IMR-90 (cell line): ENCODE data around the gene LDLRAD3. TPM values are rescaled to one million over a fixed set of nuclear protein-coding genes. Genes with fewer than 3 reads are reported as not detected.

ENCODE experiments used
- ATAC-seq: fragments of 200-7000 bp; cut with Tn5 transposase; 2 replicates; pipeline ENCODE4 v1.9.1; 2020; ENCODE audit warnings: low read depth, mild to moderate bottlenecking, moderate library complexity
- BruUV-seq: library from RNA; stranded (reverse); fragments of 400-500 nt; replicated peaks from 2 replicates; lab custom pipeline; 2021; lab: Mats Ljungman, UMichigan
- CTCF ChIA-PET: fragments of 300-600 bp; formaldehyde crosslinking; extraction: SDS; loops from one replicate; lab custom pipeline; 2021; ENCODE audit warnings: antibody characterized with exemption; lab: Yijun Ruan, JAX
- POLR2A ChIA-PET: fragments of 300-600 bp; sonication (Branson Sonifier 250); formaldehyde crosslinking; loops from one replicate; lab custom pipeline; 2022; ENCODE audit warnings: antibody characterized with exemption; ENCODE audit not compliant: unreplicated experiment; lab: Charles Lee
- DNase-seq: peaks from one replicate; pipeline ENCODE4 v3.0.0; 2013
- H2AFZ ChIP-seq: replicated peaks from 2 replicates; pipeline ENCODE3; 2013; ENCODE audit warnings: low read length, mild to moderate bottlenecking; ENCODE audit not compliant: poor library complexity
- H2AK5ac ChIP-seq: 2 replicates; pipeline ENCODE4 v1.6.1; 2013; ENCODE audit warnings: low read depth, low read length, inconsistent platforms
- H2AK9ac ChIP-seq: replicated peaks from 2 replicates; pipeline ENCODE3; 2013; ENCODE audit warnings: mild to moderate bottlenecking, low read depth, low read length, moderate library complexity; ENCODE audit not compliant: poor library complexity
- H2BK120ac ChIP-seq: 2 replicates; pipeline ENCODE4 v1.6.1; 2013; ENCODE audit warnings: low read depth, low read length, inconsistent platforms
- H2BK15ac ChIP-seq: 3 replicates; pipeline ENCODE4 v1.6.1; 2013; ENCODE audit warnings: low read depth, low read length, inconsistent platforms
- H2BK20ac ChIP-seq: 2 replicates; pipeline ENCODE4 v1.6.1; 2013; ENCODE audit warnings: low read depth, mild to moderate bottlenecking, inconsistent platforms, low read length, moderate library complexity
- H2BK5ac ChIP-seq: 2 replicates; pipeline ENCODE4 v1.6.1; 2013; ENCODE audit warnings: mild to moderate bottlenecking, low read depth, low read length, inconsistent platforms; ENCODE audit not compliant: poor library complexity, severe bottlenecking
- H3K14ac ChIP-seq: replicated peaks from 2 replicates; pipeline ENCODE4 v1.6.1; 2013; ENCODE audit warnings: low read depth, low read length, inconsistent platforms
- H3K18ac ChIP-seq: 2 replicates; pipeline ENCODE4 v1.6.1; 2013; ENCODE audit warnings: low read depth, low read length, control low read depth
- H3K23ac ChIP-seq: 2 replicates; pipeline ENCODE4 v1.6.1; 2013; ENCODE audit warnings: low read depth, low read length, inconsistent platforms
- H3K27ac ChIP-seq: 2 replicates; pipeline ENCODE4 v1.5.1; 2013; ENCODE audit warnings: mild to moderate bottlenecking, control low read depth, low read length; ENCODE audit not compliant: insufficient read depth
- H3K27me3 ChIP-seq: 2 replicates; pipeline ENCODE4 v1.6.1; 2013; ENCODE audit warnings: low read length; ENCODE audit not compliant: control insufficient read depth, insufficient read depth
- H3K36me3 ChIP-seq: 2 replicates; pipeline ENCODE4 v1.6.1; 2013; ENCODE audit warnings: low read length, mixed read lengths; ENCODE audit not compliant: control insufficient read depth, insufficient read depth
- H3K4ac ChIP-seq: 2 replicates; pipeline ENCODE4 v1.6.1; 2013; ENCODE audit warnings: low read depth, low read length, inconsistent platforms
- H3K4me1 ChIP-seq: 2 replicates; pipeline ENCODE4 v1.6.1; 2013; ENCODE audit warnings: low read length, mixed read lengths; ENCODE audit not compliant: control insufficient read depth, insufficient read depth
- H3K4me2 ChIP-seq: 2 replicates; pipeline ENCODE4 v1.6.1; 2013; ENCODE audit warnings: low read depth, mild to moderate bottlenecking, control low read depth, low read length, moderate library complexity
- H3K4me3 ChIP-seq: 2 replicates; pipeline ENCODE4 v1.5.1; 2013; ENCODE audit warnings: low read depth, mild to moderate bottlenecking, control low read depth, low read length, moderate library complexity; ENCODE audit not compliant: insufficient read depth
- H3K56ac ChIP-seq: 2 replicates; pipeline ENCODE4 v1.6.1; 2013; ENCODE audit warnings: low read length, inconsistent platforms; ENCODE audit not compliant: insufficient read depth; ENCODE audit errors: extremely low read depth
- H3K79me1 ChIP-seq, 2 experiments: 2 replicates each; pipeline ENCODE4 v1.6.1; 2013; ENCODE audit warnings: low read length in 2 of 2, inconsistent platforms in 1 of 2, low read depth in 1 of 2
- H3K9ac ChIP-seq: 2 replicates; pipeline ENCODE4 v1.6.1; 2013; ENCODE audit warnings: low read depth, low read length, control low read depth
- H3K9me1 ChIP-seq: 2 replicates; pipeline ENCODE4 v1.6.1; 2013; ENCODE audit warnings: low read length, inconsistent platforms; ENCODE audit not compliant: insufficient read depth
- H3K9me3 ChIP-seq: 2 replicates; pipeline ENCODE4 v1.6.1; 2013; ENCODE audit warnings: low read length; ENCODE audit not compliant: control insufficient read depth, insufficient read depth
- H4K20me1 ChIP-seq: 2 replicates; pipeline ENCODE4 v1.6.1; 2013; ENCODE audit warnings: low read length, inconsistent platforms; ENCODE audit not compliant: insufficient read depth
- H4K5ac ChIP-seq: 2 replicates; pipeline ENCODE4 v1.6.1; 2013; ENCODE audit warnings: mild to moderate bottlenecking, low read depth, low read length, control low read depth
- H4K8ac ChIP-seq, 2 experiments: 2 replicates each; pipeline ENCODE4 v1.6.1; 2013; ENCODE audit warnings: low read depth in 2 of 2, low read length in 2 of 2, control low read depth in 1 of 2, inconsistent platforms in 1 of 2
- H4K91ac ChIP-seq: 2 replicates; pipeline ENCODE4 v1.6.1; 2013; ENCODE audit warnings: low read depth, low read length, inconsistent platforms; ENCODE audit not compliant: insufficient read depth
- BHLHE40 ChIP-seq: fragments of 150-350 bp; IDR thresholded peaks from 2 replicates; pipeline ENCODE4 v1.6.1; 2016; ENCODE audit warnings: mild to moderate bottlenecking, low read depth, low read length
- CHD1 ChIP-seq: IDR thresholded peaks from 2 replicates; pipeline ENCODE4 v1.6.1; 2012; ENCODE audit warnings: low read depth, low read length, improper control_type of control experiment
- FOS ChIP-seq: fragments of 150-350 bp; IDR thresholded peaks from 2 replicates; pipeline ENCODE4 v1.6.1; 2016; ENCODE audit warnings: low read depth, low read length
- MAFK ChIP-seq: IDR thresholded peaks from 2 replicates; pipeline ENCODE4 v1.6.1; 2012; ENCODE audit warnings: low read depth, low read length, improper control_type of control experiment
- MAZ ChIP-seq: IDR thresholded peaks from 2 replicates; pipeline ENCODE4 v1.6.1; 2012; ENCODE audit warnings: low read depth, mild to moderate bottlenecking, low read length, improper control_type of control experiment, moderate library complexity, borderline replicate concordance
- MXI1 ChIP-seq: IDR thresholded peaks from 2 replicates; pipeline ENCODE4 v1.6.1; 2012; ENCODE audit warnings: low read depth, mild to moderate bottlenecking, low read length, moderate library complexity, borderline replicate concordance
- NFE2L2 ChIP-seq: fragments of 150-350 bp; IDR thresholded peaks from 2 replicates; pipeline ENCODE4 v1.6.1; 2016; ENCODE audit warnings: low read depth, mild to moderate bottlenecking, low read length
- POLR2A ChIP-seq: IDR thresholded peaks from 2 replicates; pipeline ENCODE4 v1.6.1; 2012; ENCODE audit warnings: mild to moderate bottlenecking, low read depth, low read length
- RAD21 ChIP-seq: IDR thresholded peaks from 2 replicates; pipeline ENCODE4 v1.6.1; 2012; ENCODE audit warnings: low read length, improper control_type of control experiment
- RCOR1 ChIP-seq: IDR thresholded peaks from 2 replicates; pipeline ENCODE4 v1.6.1; 2012; ENCODE audit warnings: mild to moderate bottlenecking, low read length, improper control_type of control experiment; ENCODE audit not compliant: insufficient replicate concordance
- RFX5 ChIP-seq: IDR thresholded peaks from 2 replicates; pipeline ENCODE4 v1.8.0; 2012; ENCODE audit warnings: low read depth, mild to moderate bottlenecking, low read length, moderate library complexity
- SMC3 ChIP-seq: fragments of 150-350 bp; IDR thresholded peaks from 2 replicates; pipeline ENCODE4 v1.6.1; 2016; ENCODE audit warnings: low read depth, mild to moderate bottlenecking, antibody characterized with exemption, low read length, moderate library complexity
- WGBS, 2 experiments: methylation state at CpG; one replicate each; pipeline versions ENCODE4 v1.1.5 to v1.1.7; 2013; ENCODE audit warnings: missing lambda C conversion rate in 2 of 2; ENCODE audit not compliant: insufficient read length in 1 of 2; ENCODE audit errors: extremely low coverage in 2 of 2; 5-methylcytosine and 5-hydroxymethylcytosine counted together
- dilution Hi-C: fragments of 300-500 bp; cut with HindIII; formaldehyde crosslinking; loops from one replicate; pipeline ENCODE4 v1.14.3; 2018; ENCODE audit warnings: low sequenced_read_pairs; ENCODE audit not compliant: unreplicated experiment
- in situ Hi-C: fragments of 300-500 bp; cut with MboI; formaldehyde crosslinking; loops from 3 replicates; pipeline ENCODE4 v1.14.3; 2019; ENCODE audit warnings: low sequenced_read_pairs, inconsistent platforms, mixed read lengths
- intact Hi-C: fragments of 100-400 bp; cut with micrococcal nuclease; formaldehyde crosslinking; loops from 2 replicates; pipeline ENCODE4 v1.10.0; 2022
- polyA plus RNA-seq, 3 experiments: library from polyadenylated mRNA; depleted of rRNA; stranded (reverse); fragments of >200 nt; gene quantifications; 2 replicates each; pipeline ENCODE4 v1.2.3, GENCODE V29; 2012; ENCODE audit warnings: low replicate concordance in 1 of 3
- total RNA-seq: library from RNA; depleted of rRNA; stranded (reverse); fragments of >200 nt; gene quantifications from 2 replicates; pipeline ENCODE4 v1.2.3, GENCODE V29; 2012
- TF ChIP-seq, protein P1 (sequence below): conservative IDR thresholded peaks from 2 replicates; pipeline ENCODE4 v1.5.1; 2012; ENCODE audit warnings: mild to moderate bottlenecking, low read depth, low read length, improper control_type of control experiment

The LDLRAD3 gene
- total and polyA plus RNA-seq, 2 of the 4 experiments (the other 2 are of a cell fraction), result 2.7 to 6.4 TPM

DNA sequence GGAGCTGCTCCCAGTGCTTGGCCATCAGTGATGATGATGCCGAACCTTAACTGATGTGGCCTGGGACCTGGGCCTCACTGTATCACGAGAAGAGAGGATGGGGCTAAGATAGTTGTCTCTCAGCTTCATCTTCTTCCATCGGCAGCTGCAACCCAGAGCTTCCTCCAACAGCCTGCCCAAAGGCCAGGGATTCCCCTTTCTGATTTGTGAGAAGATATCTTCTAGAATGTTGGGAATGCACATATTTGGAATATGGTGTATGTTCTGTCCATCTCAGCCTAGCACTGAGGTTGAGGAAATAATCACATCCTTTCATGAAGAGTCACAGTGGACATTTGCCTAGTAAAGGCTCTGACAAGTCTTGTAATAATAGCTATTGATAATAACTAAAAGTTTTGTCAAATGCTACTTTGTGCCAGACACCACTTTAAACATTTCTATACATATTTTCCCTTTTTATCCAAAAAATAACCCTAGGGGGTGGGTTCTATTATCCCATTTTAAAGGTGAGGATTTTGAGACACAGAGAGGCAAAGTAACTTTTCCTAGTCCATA, 272.3 kb downstream of the LDLRAD3 start:
- no peak overlapping the region for H2BK15ac ChIP-seq
- in situ Hi-C loops (no loop called here), dilution Hi-C loops (no loop called here), intact Hi-C loops (no loop called here)
- no peak overlapping the region for H3K4me2 ChIP-seq
- DNase-seq (peak; percentile 9), ATAC-seq (peak; percentile 35; the same call in 1 of the 2 replicates)
- H3K27ac ChIP-seq, result no peak overlapping the region
- no peaks in the 10 kb centered on the region for H3K9me1 ChIP-seq
- whole genome bisulfite sequencing, 2 experiments, result no CpG with 5 or more reads among the region's 3 CpGs
- H3K9me3 ChIP-seq, result peaks cover 3% of the 10 kb centered on the region; the same call in 1 of the 2 replicates
- no peak overlapping the region for H3K14ac ChIP-seq
- no peak overlapping the region for H2BK120ac ChIP-seq
- no peak overlapping the region for H3K4ac ChIP-seq
- no peaks in the 10 kb centered on the region for H3K79me1 ChIP-seq
- no peak overlapping the region for H3K56ac ChIP-seq
- no peak overlapping the region for H3K23ac ChIP-seq
- no peak overlapping the region for H2AK9ac ChIP-seq
- no peaks in the 10 kb centered on the region for H4K20me1 ChIP-seq
- ChIA-PET CTCF (interaction anchor here (1.2 kb wide), 1 partner anchor 30 kb away, joined by 3 read pairs; no protein-coding TSS in a partner anchor), POLR2A (no interaction called here)
- no peaks in the 10 kb centered on the region for H3K36me3 ChIP-seq
- H4K5ac ChIP-seq, result no peak overlapping the region
- no peak overlapping the region for H4K91ac ChIP-seq
- H2AK5ac ChIP-seq, result no peak overlapping the region
- no peak overlapping the region for H2BK20ac ChIP-seq
- no peaks in the 10 kb centered on the region for H3K4me1 ChIP-seq
- H2AFZ ChIP-seq, result no peak overlapping the region
- no peak overlapping the region for H3K9ac ChIP-seq
- BruUV-seq, result no TSS peak
- no peak for TF ChIP-seq BHLHE40
- TF ChIP-seq NFE2L2, result no peak
- no peak for TF ChIP-seq MAFK
- TF ChIP-seq POLR2A, result no peak
- no peak for TF ChIP-seq CHD1
- no peak for TF ChIP-seq RFX5
- no peak for TF ChIP-seq MXI1
- TF ChIP-seq RCOR1, result no peak
- TF ChIP-seq SMC3, result no peak
- TF ChIP-seq MAZ, result no peak
- TF ChIP-seq, protein P1, sequence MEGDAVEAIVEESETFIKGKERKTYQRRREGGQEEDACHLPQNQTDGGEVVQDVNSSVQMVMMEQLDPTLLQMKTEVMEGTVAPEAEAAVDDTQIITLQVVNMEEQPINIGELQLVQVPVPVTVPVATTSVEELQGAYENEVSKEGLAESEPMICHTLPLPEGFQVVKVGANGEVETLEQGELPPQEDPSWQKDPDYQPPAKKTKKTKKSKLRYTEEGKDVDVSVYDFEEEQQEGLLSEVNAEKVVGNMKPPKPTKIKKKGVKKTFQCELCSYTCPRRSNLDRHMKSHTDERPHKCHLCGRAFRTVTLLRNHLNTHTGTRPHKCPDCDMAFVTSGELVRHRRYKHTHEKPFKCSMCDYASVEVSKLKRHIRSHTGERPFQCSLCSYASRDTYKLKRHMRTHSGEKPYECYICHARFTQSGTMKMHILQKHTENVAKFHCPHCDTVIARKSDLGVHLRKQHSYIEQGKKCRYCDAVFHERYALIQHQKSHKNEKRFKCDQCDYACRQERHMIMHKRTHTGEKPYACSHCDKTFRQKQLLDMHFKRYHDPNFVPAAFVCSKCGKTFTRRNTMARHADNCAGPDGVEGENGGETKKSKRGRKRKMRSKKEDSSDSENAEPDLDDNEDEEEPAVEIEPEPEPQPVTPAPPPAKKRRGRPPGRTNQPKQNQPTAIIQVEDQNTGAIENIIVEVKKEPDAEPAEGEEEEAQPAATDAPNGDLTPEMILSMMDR, result no peak
- TF ChIP-seq FOS, result no peak
- TF ChIP-seq RAD21, result no peak
- H4K8ac ChIP-seq, result no peak overlapping the region
- no peaks in the 10 kb centered on the region for H3K27me3 ChIP-seq
- no peak overlapping the region for H2BK5ac ChIP-seq
- no peak overlapping the region for H3K18ac ChIP-seq
- H3K4me3 ChIP-seq, result no peak overlapping the region
